GM12878 (cell line): ENCODE results near the gene ASB3. TPM values are rescaled to one million over a fixed set of nuclear protein-coding genes. Genes with fewer than 3 reads are reported as not detected.
"Not testable (repeated sequence)": the region's sequence is repeated elsewhere in the genome, so short reads cannot be mapped to it uniquely, and the experiment has no call there.

Source experiments
- ATAC-seq: fragments of 200-7000 bp; cut with Tn5 transposase; 3 replicates; pipeline ENCODE4 v1.9.1; 2020; ENCODE audit warnings: mild to moderate bottlenecking, moderate library complexity
- BruUV-seq: library from RNA; stranded (reverse); fragments of 400-500 nt; replicated peaks from 2 replicates; lab custom pipeline; 2021; lab: Mats Ljungman, UMichigan
- CTCF ChIA-PET: fragments of 300-600 bp; sonication (Branson Sonifier 250); formaldehyde crosslinking; extraction: SDS; loops from one replicate; lab custom pipeline; 2021; ENCODE audit warnings: inconsistent platforms; lab: Yijun Ruan, JAX
- POLR2A ChIA-PET: fragments of 350-600 bp; formaldehyde crosslinking; extraction: SDS; loops from one replicate; lab custom pipeline; 2021; ENCODE audit warnings: inconsistent platforms; lab: Charles Lee
- RAD21 ChIA-PET: fragments of 300-600 bp; sonication (Branson Sonifier 250); formaldehyde crosslinking; loops from one replicate; lab custom pipeline; 2023; ENCODE audit warnings: antibody characterized with exemption; ENCODE audit not compliant: unreplicated experiment; lab: Charles Lee
- SMC1A ChIA-PET: fragments of 300-600 bp; sonication (Branson Sonifier 250); formaldehyde crosslinking; loops from one replicate; lab custom pipeline; 2023; ENCODE audit not compliant: unreplicated experiment, uncharacterized antibody; lab: Charles Lee
- DNase-seq: peaks from one replicate; pipeline ENCODE4 v3.0.0-alpha.2; 2011; ENCODE audit warnings: low read depth, low spot score
- FAIRE-seq: peaks from 3 replicates; lab custom pipeline; 2011; peaks lifted over from hg19 to GRCh38; lab: Jason Lieb, UNC
- H2AFZ ChIP-seq: 2 replicates; pipeline ENCODE4 v1.6.0; 2011; ENCODE audit warnings: low read depth, low read length, control low read depth; ENCODE audit not compliant: control insufficient read depth
- H3K27ac ChIP-seq: 2 replicates; pipeline ENCODE4 v1.5.1; 2011; ENCODE audit warnings: control low read depth; ENCODE audit not compliant: control insufficient read depth, insufficient read depth
- H3K27me3 ChIP-seq, 2 experiments: replicated peaks in 1 of 2; 2 replicates each; pipeline versions ENCODE4 v1.6.0 to v1.6.1; 2011; ENCODE audit warnings: low read length in 1 of 2; ENCODE audit not compliant: control insufficient read depth in 2 of 2, insufficient read depth in 2 of 2
- H3K36me3 ChIP-seq, 2 experiments: 2 replicates each; pipeline ENCODE4 v1.5.1; 2011; ENCODE audit warnings: low read length in 1 of 2; ENCODE audit not compliant: control insufficient read depth in 2 of 2, insufficient read depth in 2 of 2
- H3K4me1 ChIP-seq: 2 replicates; pipeline ENCODE4 v1.6.1; 2011; ENCODE audit warnings: mild to moderate bottlenecking, low read length, moderate library complexity, mixed read lengths; ENCODE audit not compliant: control insufficient read depth, insufficient read depth
- H3K4me2 ChIP-seq: 2 replicates; pipeline ENCODE4 v1.6.0; 2011; ENCODE audit warnings: control low read depth; ENCODE audit not compliant: control insufficient read depth, insufficient read depth
- H3K4me3 ChIP-seq: fragments of 200-600 bp; sonication (generic); 2 replicates; pipeline ENCODE4 v1.5.1; 2016
- H3K79me2 ChIP-seq: 2 replicates; pipeline ENCODE4 v1.6.0; 2011; ENCODE audit warnings: low read length; ENCODE audit not compliant: control insufficient read depth, insufficient read depth
- H3K9ac ChIP-seq: 2 replicates; pipeline ENCODE4 v1.8.0; 2011; ENCODE audit warnings: low read length, control low read depth, mixed read lengths; ENCODE audit not compliant: control insufficient read depth, insufficient read depth
- H3K9me3 ChIP-seq: replicated peaks from 3 replicates; pipeline ENCODE4 v1.5.1; 2011; ENCODE audit warnings: mild to moderate bottlenecking, low read length; ENCODE audit not compliant: control insufficient read depth, insufficient read depth
- H4K20me1 ChIP-seq: 2 replicates; pipeline ENCODE4 v1.6.0; 2011; ENCODE audit not compliant: control insufficient read depth, insufficient read depth
- BMI1 ChIP-seq: fragments of 450-650 bp; IDR thresholded peaks from 2 replicates; pipeline ENCODE4 v1.6.1; 2016; ENCODE audit warnings: mild to moderate bottlenecking, moderate library complexity, borderline replicate concordance
- CHD4 ChIP-seq: fragments of 200-600 bp; sonication (generic); IDR thresholded peaks from 2 replicates; pipeline ENCODE4 v1.6.1; 2016; ENCODE audit warnings: mild to moderate bottlenecking
- GABPA ChIP-seq: IDR thresholded peaks from 2 replicates; pipeline ENCODE4 v1.6.1; 2014; ENCODE audit warnings: antibody characterized with exemption, low read depth, mild to moderate bottlenecking, inconsistent platforms
- MEF2A ChIP-seq: IDR thresholded peaks from 2 replicates; pipeline ENCODE4 v1.6.1; 2011; ENCODE audit warnings: low read depth, mild to moderate bottlenecking, low read length, moderate library complexity; ENCODE audit not compliant: insufficient read depth
- MTA3 ChIP-seq: IDR thresholded peaks from 2 replicates; pipeline ENCODE4 v1.6.1; 2012; ENCODE audit warnings: low read length, inconsistent platforms, borderline replicate concordance
- NR2C2 ChIP-seq: IDR thresholded peaks from 2 replicates; pipeline ENCODE4 v1.6.1; 2011; ENCODE audit warnings: borderline replicate concordance, low read depth; ENCODE audit not compliant: control insufficient read depth, insufficient read length
- PAX5 ChIP-seq: IDR thresholded peaks from 2 replicates; pipeline ENCODE4 v1.6.1; 2011; ENCODE audit warnings: low read depth, low read length, borderline replicate concordance
- RBBP5 ChIP-seq: fragments of 200-600 bp; sonication (generic); conservative IDR thresholded peaks from 2 replicates; pipeline ENCODE4 v1.6.1; 2016
- REST ChIP-seq: IDR thresholded peaks from 2 replicates; pipeline ENCODE4 v1.6.1; 2012; ENCODE audit warnings: mild to moderate bottlenecking, low read depth, low read length
- RFX5 ChIP-seq: IDR thresholded peaks from 2 replicates; pipeline ENCODE4 v1.6.1; 2011; ENCODE audit warnings: low read depth, low read length, improper control_type of control experiment
- SMC3 ChIP-seq: IDR thresholded peaks from 2 replicates; pipeline ENCODE4 v1.6.1; 2011; ENCODE audit warnings: low read length, improper control_type of control experiment, borderline replicate concordance
- SP1 ChIP-seq: IDR thresholded peaks from one replicate; pipeline ENCODE4 v1.6.1; 2011; ENCODE audit warnings: low read depth, low read length
- SUPT20H ChIP-seq: IDR thresholded peaks from 2 replicates; pipeline ENCODE4 v1.6.1; 2011; ENCODE audit warnings: low read depth, mild to moderate bottlenecking, low read length, moderate library complexity, borderline replicate concordance; ENCODE audit not compliant: control insufficient read depth
- USF2 ChIP-seq: IDR thresholded peaks from 2 replicates; pipeline ENCODE4 v1.6.1; 2011; ENCODE audit warnings: low read depth, low read length, improper control_type of control experiment, borderline replicate concordance
- ZBED1 ChIP-seq: IDR thresholded peaks from 2 replicates; pipeline ENCODE4 v1.6.1; 2016; ENCODE audit warnings: borderline replicate concordance
- ZNF217 ChIP-seq: fragments of 450-650 bp; IDR thresholded peaks from 2 replicates; pipeline ENCODE4 v1.6.1; 2017; ENCODE audit warnings: antibody characterized with exemption, mild to moderate bottlenecking
- WGBS: methylation state at CpG from one replicate; pipeline ENCODE4 v1.1.6; 2016; ENCODE audit warnings: low lambda C conversion rate; ENCODE audit not compliant: insufficient replicate concordance, insufficient coverage; ENCODE audit errors: missing lambda C conversion rate; 5-methylcytosine and 5-hydroxymethylcytosine counted together
- in situ Hi-C: fragments of 300-500 bp; cut with MboI; formaldehyde crosslinking; loops from 9 replicates; pipeline ENCODE4 v1.14.3; 2018; ENCODE audit warnings: mixed read lengths
- intact Hi-C: fragments of 100-400 bp; cut with micrococcal nuclease; formaldehyde crosslinking; loops from one replicate; pipeline ENCODE4 v1.14.2; 2022; ENCODE audit not compliant: unreplicated experiment
- polyA plus RNA-seq, 11 experiments: library from polyadenylated mRNA; depleted of rRNA in 4 of 11; unstranded in 6 of 11; stranded (reverse) in 5 of 11; fragments of >200 nt; fragmentation: Nextera tagmentation in 4 of 11; fragmentation: Illumina TruSeq in 1 of 11; extraction: Ambion mirVana in 4 of 11; extraction: Trizol in 1 of 11; gene quantifications; 1 replicate in 1 of 11; 2 replicates in 10 of 11; pipeline versions ENCODE4 v1.2.1 to v1.2.3, GENCODE V29; 2011 to 2016; ENCODE audit warnings: inconsistent platforms in 2 of 11, missing spikeins in 2 of 11, low read depth in 1 of 11
- total RNA-seq, 4 experiments: library from RNA; depleted of rRNA in 3 of 4; stranded (reverse); fragments of >200 nt in 3 of 4; fragmentation: Illumina TruSeq in 1 of 4; extraction: Trizol in 1 of 4; gene quantifications; 2 replicates each; pipeline versions ENCODE4 v1.2.1 to v1.2.3, GENCODE V29; 2013 to 2021

ASB3 gene
- total and polyA plus RNA-seq, 10 of the 15 experiments (the other 5 are each of a cell fraction or from before 2014, with no cell fraction given), result 16.4 to 30.9 (median 22.6) TPM

DNA sequence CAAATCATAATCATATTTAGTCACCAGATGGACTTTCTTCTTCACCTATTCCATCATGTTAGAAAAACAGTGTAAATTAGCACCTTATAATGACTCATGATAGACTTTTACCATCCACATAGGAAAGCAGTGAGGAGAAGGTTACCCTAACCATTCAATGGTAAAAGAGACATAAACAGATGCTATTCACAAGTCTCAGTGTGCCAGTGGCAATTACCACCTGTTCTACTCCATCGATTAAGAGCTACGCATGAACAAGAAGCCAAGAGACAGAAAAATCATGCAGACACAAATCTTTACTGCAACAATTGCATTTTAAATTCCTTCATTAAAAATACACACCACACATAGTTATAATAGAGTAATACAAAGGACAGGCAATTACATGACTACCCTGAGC is 125.9 kb downstream of the ASB3 start:
- ChIA-PET POLR2A (no interaction called here), RAD21 (no interaction called here), CTCF (no interaction called here), SMC1A (no interaction called here)
- no peak for FAIRE-seq
- H3K79me2 ChIP-seq, result no peaks in the 10 kb centered on the region
- no peak for DNase-seq
- H3K36me3 ChIP-seq, result no peaks in the 10 kb centered on the region
- H3K4me1 ChIP-seq, result no peaks in the 10 kb centered on the region
- intact Hi-C loops, result no loop called here
- BruUV-seq, result no TSS peak
- no peak overlapping the region for H3K4me2 ChIP-seq
- in situ Hi-C loops, result no loop called here
- no peak overlapping the region for H2AFZ ChIP-seq
- H3K9me3 ChIP-seq, result no peaks in the 10 kb centered on the region
- no peak for TF ChIP-seq REST
- TF ChIP-seq SUPT20H, result no peak
- TF ChIP-seq USF2, result no peak
- no peak for TF ChIP-seq RFX5
- TF ChIP-seq ZBED1, result no peak
- TF ChIP-seq GABPA, result no peak
- TF ChIP-seq NR2C2, result no peak
- no peak for TF ChIP-seq MEF2A
- TF ChIP-seq BMI1, result no peak
- TF ChIP-seq CHD4, result no peak
- TF ChIP-seq ZNF217, result no peak
- TF ChIP-seq RBBP5, result no peak
- no peak for TF ChIP-seq PAX5
- TF ChIP-seq SP1, result no peak
- no peak for TF ChIP-seq SMC3
- no peak for TF ChIP-seq MTA3
- H4K20me1 ChIP-seq, result no peaks in the 10 kb centered on the region
- WGBS, result 100% methylated on average over 2 of the region's 2 CpGs
- no peak for ATAC-seq
- H3K4me3 ChIP-seq, result no peak overlapping the region
- H3K27me3 ChIP-seq, result no peaks in the 10 kb centered on the region
- H3K9ac ChIP-seq, result no peak overlapping the region
- H3K27ac ChIP-seq, result no peak overlapping the region

DNA sequence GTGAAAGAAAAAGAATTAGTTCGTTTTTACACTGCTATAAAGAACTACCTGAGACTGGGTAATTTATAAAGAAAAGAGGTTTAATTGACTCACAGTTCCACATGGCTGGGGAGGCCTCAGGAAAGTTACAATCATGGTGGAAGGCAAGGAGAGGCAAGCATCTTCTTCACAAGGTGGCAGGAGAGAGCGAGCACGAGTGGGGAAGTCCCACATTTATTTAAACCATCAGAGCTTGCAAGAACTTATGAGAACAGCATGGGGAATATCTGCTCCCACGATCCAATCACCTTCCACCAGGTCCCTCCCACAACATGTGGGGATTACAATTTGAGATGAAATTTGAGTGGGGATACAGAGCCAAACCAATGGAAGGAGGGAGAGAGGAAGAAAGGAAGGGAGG is 128.3 kb downstream of the ASB3 start:
- H3K27ac ChIP-seq, H3K9me3 ChIP-seq, RAD21 ChIA-PET, FAIRE-seq, intact Hi-C loops, DNase-seq, H2AFZ ChIP-seq, H3K9ac ChIP-seq, in situ Hi-C loops, H3K4me1 ChIP-seq, POLR2A ChIA-PET, SMC1A ChIA-PET, H3K27me3 ChIP-seq, ATAC-seq, H3K79me2 ChIP-seq, CTCF ChIA-PET, H3K4me3 ChIP-seq, H3K36me3 ChIP-seq, H4K20me1 ChIP-seq, BruUV-seq, H3K4me2 ChIP-seq: not testable (repeated sequence)
- WGBS, result 48% methylated on average over 4 of the region's 4 CpGs
